Measurements from ENCODE around the gene RPUSD4.

Gene RPUSD4

DNA sequence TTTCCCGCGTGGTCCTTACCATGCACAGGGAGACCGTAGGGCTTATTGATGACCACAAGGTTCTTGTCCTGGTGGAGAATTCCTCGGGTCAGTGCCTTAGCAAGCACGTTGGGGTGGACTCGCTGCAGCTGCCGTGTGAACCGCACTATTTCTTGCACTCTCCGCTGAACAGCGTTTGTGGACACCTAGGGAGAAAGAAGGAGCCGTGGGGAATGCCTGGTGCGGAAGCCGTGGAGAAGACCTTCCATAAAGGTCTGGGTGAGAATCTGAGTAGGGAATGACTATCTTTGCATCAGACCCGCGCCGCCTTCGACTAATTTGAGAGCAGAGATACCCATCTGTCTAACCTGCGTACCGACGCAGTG, 597 bp downstream of the RPUSD4 start:
- no peak for DNase-seq

DNA sequence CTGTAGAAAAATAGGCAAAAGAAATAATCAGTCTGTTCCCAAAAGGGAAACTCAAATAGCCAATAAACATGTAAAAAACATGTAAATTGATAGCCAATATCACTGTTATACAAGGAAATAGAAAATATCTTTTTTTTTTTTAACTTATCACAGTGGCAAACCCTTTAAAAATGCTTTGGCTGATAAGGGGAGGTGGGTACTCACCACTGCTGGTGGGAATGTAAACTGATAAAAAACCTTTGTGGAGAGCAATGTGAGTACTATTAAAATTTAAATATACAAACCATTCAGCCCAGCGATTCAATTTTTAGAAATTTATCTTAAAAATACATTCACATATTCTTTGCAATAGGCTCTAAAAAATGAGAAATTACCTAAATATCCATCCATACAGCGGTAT, 3.6 kb downstream of the RPUSD4 start:
- DNase-seq = no peak

- DNase-seq = no peak
Observed at GRCh38 chr11:126205359-126205758, 6.1 kb downstream of the RPUSD4 start.

DNA sequence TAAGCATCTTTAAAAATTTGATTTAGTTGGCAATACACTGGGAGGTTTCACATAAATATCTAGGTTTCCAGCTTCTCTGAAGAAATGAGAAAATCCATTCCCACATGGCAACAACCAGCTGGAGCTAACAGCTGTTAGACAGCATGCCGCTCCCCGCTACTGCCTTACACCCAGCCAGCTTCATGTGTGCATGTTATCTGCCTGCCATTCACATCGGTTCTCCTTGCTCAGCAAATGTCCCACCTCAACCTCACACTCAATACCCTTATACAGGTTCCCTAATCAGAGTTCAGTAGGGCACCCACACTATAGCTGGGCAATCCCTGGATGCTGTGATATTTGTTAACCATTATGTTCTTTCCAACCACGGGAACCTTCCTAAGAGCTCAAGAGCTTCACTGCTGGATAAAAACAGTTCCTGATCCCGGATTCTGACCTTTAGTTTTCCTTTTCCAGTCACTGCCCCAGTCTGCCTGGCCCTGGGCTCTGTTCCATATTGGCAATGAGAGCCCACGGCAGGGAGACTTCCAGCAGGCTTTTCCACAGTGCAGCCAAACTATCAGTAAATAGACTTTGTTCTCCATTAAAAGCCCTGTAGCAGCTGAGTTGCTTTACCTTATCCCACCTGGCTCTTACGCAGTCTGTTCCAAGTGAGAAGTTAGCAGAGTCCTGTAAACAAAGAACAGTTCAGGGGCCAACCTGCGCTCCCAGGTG, 8.6 kb downstream of the RPUSD4 start:
- DNase-seq = no peak

GRCh38 chr11:126198648-126199047, 12.8 kb downstream of the RPUSD4 start:
- no peak for DNase-seq

DNA sequence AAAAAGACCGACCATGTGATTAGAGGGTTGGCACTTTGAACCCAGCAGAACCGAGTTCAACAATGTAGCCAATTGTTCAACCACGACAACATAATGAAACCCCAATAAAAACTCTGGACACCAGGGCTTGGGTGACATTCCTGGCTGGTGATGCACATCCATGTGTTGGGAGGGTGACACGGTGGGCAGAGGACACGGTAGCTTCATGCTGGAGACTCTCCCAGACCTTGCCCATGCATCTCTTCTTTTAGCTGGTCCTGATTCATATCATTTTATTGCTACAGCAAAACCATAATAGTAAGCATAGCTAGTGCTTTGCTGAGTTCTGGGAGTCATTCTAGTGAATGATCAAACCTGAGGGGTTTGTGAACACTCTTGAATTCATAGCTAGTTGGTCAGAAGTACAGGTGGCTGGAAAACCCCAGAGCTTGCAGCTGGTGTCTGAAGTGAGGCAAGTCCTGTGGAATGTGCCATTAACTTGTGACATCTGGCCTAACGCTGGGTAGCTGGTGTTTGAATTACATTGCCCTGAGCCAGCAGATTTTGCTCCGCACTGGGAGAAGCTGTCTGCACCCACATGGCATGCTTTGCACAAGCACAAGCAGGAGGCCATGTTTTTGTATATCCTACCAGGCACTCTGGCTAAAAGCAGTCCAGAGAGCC, 14.0 kb downstream of the RPUSD4 start:
- DNase-seq = no peak

- DNase-seq = no peak
Observed at GRCh38 chr11:126195119-126195518, 16.3 kb downstream of the RPUSD4 start.

- DNase-seq = peak; percentile 18
Observed at GRCh38 chr11:126194121-126194543, 17.3 kb downstream of the RPUSD4 start.

- DNase-seq = no peak
Observed at GRCh38 chr11:126193038-126193478, 18.4 kb downstream of the RPUSD4 start.

DNA sequence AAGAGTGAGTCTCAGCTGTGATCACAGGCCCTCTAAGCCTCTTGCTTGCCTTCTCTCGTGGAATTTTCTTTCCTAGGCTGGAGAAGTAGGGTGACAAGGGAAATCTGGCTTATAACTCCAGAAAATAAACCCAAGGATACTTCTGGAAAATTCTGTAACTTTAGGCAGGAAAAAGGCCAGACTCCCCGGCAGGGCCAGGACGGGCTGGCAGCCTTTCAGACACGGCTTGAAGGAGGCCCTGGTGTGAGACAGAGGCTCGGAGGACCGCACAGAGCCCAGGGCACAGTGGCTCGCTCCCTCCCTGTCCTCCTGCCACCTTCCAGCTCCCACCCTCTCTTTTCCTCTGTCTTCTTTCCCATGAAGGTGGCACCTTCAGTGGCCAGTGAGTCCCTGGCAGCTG, 19.1 kb downstream of the RPUSD4 start:
- no peak for DNase-seq

- no peak for DNase-seq
Observed at GRCh38 chr11:126191379-126192073, 19.9 kb downstream of the RPUSD4 start.

GRCh38 chr11:126190792-126191191, 20.7 kb downstream of the RPUSD4 start:
- no peak for DNase-seq

DNA sequence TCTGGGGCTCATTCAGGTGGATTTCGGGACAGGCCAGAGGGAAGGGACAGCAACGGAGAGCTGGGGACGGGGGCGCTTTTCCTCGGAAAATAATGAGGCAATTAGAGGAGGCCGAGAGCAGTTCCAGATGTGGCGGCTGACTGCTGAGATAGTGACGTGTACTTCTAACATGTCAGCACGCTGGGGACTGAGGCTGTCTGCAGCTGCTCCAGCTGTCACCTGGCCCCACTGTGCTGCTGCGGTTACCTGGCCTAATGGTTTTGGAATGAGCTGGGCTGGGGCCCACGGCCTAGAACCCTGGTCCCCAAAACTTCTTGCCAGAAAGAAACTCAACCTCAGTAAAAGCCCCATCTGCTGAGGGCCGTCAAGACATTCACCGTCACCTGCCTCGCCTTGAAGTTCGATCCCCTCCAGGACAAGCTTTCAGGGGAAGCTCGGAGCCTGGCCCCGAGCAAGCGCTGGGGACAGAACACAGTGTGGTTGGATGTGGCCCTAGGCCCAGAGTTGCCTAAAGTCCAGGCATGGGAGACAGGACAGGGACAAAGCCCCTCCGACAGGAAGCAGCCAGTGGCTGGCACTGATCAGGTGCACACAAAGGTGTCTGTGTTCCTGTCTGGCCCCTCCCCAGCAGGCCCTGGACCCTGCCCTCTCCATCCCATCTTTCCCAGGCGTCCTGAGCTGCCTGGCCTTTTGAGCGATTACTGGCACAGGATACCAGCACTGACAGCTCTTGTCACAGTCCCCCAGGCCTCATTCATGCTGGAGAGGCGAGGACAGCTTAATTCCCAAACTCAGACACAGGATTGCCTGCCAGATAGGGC, 22.1 kb downstream of the RPUSD4 start:
- no peak for DNase-seq

- DNase-seq = no peak
Observed at GRCh38 chr11:126188332-126189108, 22.9 kb downstream of the RPUSD4 start.

- no peak for DNase-seq
Observed at GRCh38 chr11:126186708-126187529, 24.5 kb downstream of the RPUSD4 start.

GRCh38 chr11:126186025-126186698, 25.3 kb downstream of the RPUSD4 start:
- DNase-seq = no peak

DNA sequence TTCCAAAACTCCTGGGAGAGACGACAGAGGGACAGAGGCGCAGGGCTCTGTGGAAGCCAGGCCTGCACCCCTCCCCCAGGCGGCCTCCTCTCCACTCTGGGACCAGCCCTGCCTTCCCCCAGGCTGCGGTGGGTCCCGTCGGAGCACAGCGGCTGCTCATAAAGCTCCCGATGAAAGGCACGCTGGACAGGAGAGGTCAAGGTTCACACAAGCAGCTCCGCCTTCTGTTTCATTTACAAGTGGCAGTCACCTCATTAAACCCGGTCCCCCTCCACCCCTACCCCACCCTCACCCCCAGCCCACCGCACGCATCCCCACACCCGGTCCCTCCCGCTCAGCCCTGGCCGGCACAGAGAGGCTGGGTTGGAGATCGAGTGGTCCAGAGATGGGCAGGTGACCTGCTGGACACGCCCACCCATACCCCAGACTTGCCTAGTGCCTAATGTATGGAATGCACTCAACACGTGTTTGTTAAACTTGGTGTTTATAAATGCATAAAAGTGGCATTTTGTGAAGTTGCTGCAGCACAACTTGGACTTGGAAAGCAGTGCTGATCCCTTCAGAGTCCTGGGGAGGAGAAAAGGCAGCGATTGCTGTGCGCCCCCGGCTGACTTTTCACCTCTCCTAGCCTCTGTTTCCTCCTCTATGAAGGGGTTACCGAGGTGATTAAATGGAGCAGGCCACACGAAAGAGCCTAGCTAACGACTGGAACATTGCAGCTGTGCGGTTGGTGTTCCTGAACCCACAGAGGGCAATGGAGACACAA, 26.0 kb downstream of the RPUSD4 start:
- DNase-seq = no peak

DNA sequence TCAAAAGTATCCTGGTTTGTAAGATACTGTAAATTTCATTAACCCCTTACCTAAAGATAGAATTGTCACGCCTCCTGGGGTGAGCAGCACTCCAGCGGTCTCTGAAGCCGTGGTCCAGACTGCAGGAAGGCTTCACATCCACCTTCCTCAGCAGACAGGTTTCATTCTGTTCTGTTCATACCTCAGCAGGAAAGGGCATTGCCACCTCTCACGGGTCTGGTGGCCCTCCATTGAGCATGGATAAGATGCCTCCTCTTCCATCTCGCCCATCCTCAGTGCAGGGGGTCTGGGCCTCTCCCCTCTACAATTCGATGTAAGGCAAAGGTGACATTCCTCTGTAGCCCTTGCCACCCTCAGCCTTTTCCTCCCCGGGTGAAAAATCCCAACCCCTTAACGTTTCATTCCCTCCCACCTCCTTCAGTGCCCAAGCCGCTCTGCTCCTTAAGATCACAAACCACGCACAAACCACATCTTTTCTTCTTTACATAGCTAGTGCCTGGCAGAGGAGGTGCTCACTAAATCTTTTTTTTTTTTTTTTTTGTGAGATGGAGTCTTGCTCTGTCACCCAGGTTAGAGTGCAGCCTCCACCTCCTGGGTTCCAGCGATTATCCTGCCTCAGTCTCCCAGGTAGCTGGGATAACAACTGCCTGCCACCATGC, 28.5 kb downstream of the RPUSD4 start:
- no peak for DNase-seq

DNA sequence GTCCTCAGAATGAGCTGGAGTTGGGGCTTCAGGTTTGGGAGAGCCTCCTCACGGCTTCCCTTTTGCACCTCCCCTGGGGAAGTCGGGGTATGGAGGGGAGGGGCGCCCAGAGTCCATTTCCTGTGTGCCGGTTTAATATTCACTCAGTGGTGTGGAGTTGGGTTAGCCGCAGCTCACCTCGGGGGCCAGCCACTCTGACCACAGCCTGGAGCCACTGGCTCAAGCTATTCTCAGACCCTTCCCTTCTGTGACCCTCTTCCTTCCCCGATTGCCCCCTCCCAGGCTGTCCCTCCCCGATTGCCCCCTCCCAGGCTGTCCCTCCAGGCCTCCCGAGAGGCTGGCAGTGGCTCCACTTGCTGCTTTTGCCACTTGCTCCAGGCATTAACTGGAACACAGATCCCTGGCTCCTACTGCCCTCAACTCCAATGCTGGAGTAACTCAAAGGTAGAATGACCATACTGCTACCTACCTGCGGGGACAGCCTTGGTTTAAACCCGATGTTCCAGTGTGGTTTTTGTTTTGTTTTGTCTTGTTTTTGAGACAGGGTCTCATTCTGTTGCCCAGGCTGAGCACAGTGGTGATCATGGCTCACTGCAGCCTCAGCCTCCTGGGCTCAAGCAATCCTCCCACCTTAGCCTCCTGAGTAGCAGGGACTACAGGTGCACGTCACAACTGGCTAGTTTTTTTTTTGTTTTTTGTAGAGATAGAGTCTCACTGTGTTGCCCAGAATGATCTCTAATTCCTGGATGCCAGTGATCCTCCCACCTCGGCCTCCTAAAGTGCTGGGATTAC, 29.3 kb downstream of the RPUSD4 start:
- DNase-seq = no peak
